Spleen (tissue), 7 donors: ENCODE results near the gene LRIT2.

ENCODE experiments used
- CTCF ChIP-seq, 11 experiments: fragments of 200-600 bp in 7 of 11; fragments of 450-650 bp in 4 of 11; sonication (generic) in 4 of 11; IDR thresholded peaks in 8 of 11; conservative IDR thresholded peaks in 3 of 11; 1 replicate in 7 of 11; 2 replicates in 4 of 11; pipeline versions ENCODE4 v1.4.0 to v1.8.0; 2016 to 2021; ENCODE audit warnings: antibody characterized with exemption in 11 of 11, inconsistent platforms in 4 of 11, mild to moderate bottlenecking in 1 of 11
- POLR2A ChIP-seq, 3 donors: fragments of 450-650 bp; IDR thresholded peaks; one replicate each; pipeline ENCODE4 v1.5.1; 2017; ENCODE audit warnings: antibody characterized with exemption in 3 of 3, mild to moderate bottlenecking in 1 of 3
- POLR2AphosphoS5 ChIP-seq, 3 donors: sonication (generic); formaldehyde crosslinking; IDR thresholded peaks; one replicate each; pipeline ENCODE4 v1.5.1; 2017; ENCODE audit warnings: antibody characterized with exemption in 3 of 3
- donor health status: DM: no; HTN: no; CAD: no; lungs with moderate emphysema.
- donor health status: DM: no; HTN: no; CAD: no.
- donor health status: DM: no; HTN: no; CAD: no.

- TF ChIP-seq CTCF (IDR thresholded peaks at IDR 0.05 in 8 of 11, conservative IDR thresholded peaks at IDR 0.05 in 3 of 11) (no peak), POLR2A (IDR thresholded peaks at IDR 0.05) (no peak), POLR2AphosphoS5 (IDR thresholded peaks at IDR 0.05) (no peak)
Observed at GRCh38 chr10:84233940-84234339, 8.6 kb upstream of the LRIT2 start.
